ENCODE measurements around the gene NAGLU. TPM values are rescaled to one million over a fixed set of nuclear protein-coding genes. Genes with fewer than 3 reads are reported as not detected.

The NAGLU gene
- total and polyA plus RNA-seq, 8 donors: 11.7 to 55.8 (median 21.1) TPM

DNA sequence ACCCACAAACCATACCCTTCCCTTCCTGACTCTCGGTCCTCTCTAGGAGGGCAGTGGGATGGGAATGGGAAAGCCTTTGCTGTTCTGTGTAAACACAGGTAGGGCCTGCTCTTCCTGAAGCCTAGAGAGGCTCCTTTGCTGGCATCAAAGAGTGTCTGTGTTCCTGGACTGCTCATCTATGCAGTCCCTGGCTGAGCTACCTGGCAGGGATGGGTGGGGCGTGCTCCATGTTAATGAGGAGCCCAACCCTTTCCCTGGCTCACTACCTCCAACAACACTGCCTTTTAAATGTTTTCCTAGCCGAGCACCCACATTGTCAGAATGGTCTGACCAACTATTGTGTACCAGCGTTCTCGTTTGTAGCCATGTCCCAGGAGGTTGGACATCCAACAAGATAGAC, 26.6 kb upstream of the NAGLU start:
- no peak for TF ChIP-seq POLR2AphosphoS5 (IDR thresholded peaks at IDR 0.05)
- no peak for TF ChIP-seq EP300 (IDR thresholded peaks at IDR 0.05)
- TF ChIP-seq, protein P1, sequence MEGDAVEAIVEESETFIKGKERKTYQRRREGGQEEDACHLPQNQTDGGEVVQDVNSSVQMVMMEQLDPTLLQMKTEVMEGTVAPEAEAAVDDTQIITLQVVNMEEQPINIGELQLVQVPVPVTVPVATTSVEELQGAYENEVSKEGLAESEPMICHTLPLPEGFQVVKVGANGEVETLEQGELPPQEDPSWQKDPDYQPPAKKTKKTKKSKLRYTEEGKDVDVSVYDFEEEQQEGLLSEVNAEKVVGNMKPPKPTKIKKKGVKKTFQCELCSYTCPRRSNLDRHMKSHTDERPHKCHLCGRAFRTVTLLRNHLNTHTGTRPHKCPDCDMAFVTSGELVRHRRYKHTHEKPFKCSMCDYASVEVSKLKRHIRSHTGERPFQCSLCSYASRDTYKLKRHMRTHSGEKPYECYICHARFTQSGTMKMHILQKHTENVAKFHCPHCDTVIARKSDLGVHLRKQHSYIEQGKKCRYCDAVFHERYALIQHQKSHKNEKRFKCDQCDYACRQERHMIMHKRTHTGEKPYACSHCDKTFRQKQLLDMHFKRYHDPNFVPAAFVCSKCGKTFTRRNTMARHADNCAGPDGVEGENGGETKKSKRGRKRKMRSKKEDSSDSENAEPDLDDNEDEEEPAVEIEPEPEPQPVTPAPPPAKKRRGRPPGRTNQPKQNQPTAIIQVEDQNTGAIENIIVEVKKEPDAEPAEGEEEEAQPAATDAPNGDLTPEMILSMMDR (IDR thresholded peaks at IDR 0.05): no peak
- TF ChIP-seq POLR2A (IDR thresholded peaks at IDR 0.05): no peak
- no peaks in the 10 kb centered on the region for H3K9me3 ChIP-seq
- no peak for DNase-seq
- peaks cover 18 to 49% (median 34%) of the 10 kb centered on the region in 4 donors for H3K4me1 ChIP-seq
- intact Hi-C loops (cut with DNase I; ENCODE audit: low total_unique reads): no loop called here
- no peak overlapping the region for H3K27ac ChIP-seq
- H3K27me3 ChIP-seq: no peaks in the 10 kb centered on the region
- peaks cover 38 to 76% (median 70%) of the 10 kb centered on the region in 4 donors for H3K36me3 ChIP-seq
- H3K4me3 ChIP-seq: no peak overlapping the region
- WGBS, 5 donors: 48 to 78% (median 66%) methylated on average over 5 of the region's 5 CpGs

DNA sequence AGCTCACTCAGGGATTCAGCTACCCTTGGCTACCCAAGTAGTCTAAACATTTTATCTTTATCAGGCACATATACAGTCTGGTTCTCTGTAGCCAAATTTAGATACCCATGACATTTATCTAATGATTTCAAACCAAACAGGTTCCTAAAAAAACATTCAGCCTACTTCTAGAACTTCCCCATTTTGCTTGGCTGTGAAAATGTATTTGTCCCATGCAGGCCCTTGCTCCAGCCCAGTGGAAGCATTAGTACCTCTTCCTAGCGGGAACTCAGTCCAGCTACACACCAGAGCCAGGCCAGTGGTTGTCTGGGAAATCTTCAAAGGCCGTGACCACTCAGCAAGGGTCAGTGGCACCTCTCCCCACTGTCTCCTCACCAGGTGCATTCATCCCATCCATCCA, 26.2 kb upstream of the NAGLU start:
- intact Hi-C loops (cut with DNase I; ENCODE audit: low total_unique reads): loop anchor here (10.0 kb wide), 1 partner anchor 185 kb away; no protein-coding TSS in a partner anchor
- TF ChIP-seq, protein P1 (IDR thresholded peaks at IDR 0.05): no peak
- no peak for TF ChIP-seq EP300 (IDR thresholded peaks at IDR 0.05)
- no peak for TF ChIP-seq POLR2AphosphoS5 (IDR thresholded peaks at IDR 0.05)
- TF ChIP-seq POLR2A (IDR thresholded peaks at IDR 0.05): no peak
- H3K4me3 ChIP-seq: no peak overlapping the region
- no peak for DNase-seq
- no peaks in the 10 kb centered on the region for H3K9me3 ChIP-seq
- peaks cover 18 to 53% (median 36%) of the 10 kb centered on the region in 4 donors for H3K4me1 ChIP-seq
- H3K27ac ChIP-seq: no peak overlapping the region
- 74 to 93% (median 88%) methylated on average over 2 of the region's 2 CpGs for WGBS, 5 donors
- H3K36me3 ChIP-seq: peaks cover 40 to 76% (median 70%) of the 10 kb centered on the region in 4 donors
- H3K27me3 ChIP-seq: no peaks in the 10 kb centered on the region

DNA sequence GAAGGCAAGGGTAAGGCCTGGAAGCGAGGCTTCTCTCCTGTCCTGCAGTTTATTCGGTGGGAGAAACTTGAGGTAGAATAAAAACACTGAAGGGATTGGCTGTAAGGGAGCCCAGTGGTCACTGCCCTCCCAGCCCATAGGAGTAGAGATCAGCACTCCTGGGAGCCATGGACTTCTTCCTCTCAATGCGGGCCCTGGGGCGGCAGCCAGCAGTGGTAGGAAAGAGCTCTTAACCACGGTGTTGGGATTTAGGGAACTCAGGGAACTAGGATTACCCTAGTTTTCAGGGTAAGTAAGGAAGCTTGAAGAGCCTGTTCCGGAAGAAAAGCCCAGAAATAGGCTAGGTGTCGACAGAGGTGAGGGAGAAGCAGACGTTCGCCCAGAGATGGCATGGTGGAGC, 23.8 kb upstream of the NAGLU start:
- intact Hi-C loops (cut with DNase I; ENCODE audit: low total_unique reads): loop anchor here (10.0 kb wide), 1 partner anchor 187 kb away; no protein-coding TSS in a partner anchor
- peak overlapping the region; percentile 67 to 93 (median 75) for H3K27ac ChIP-seq
- peaks cover 40 to 67% (median 60%) of the 10 kb centered on the region in 4 donors for H3K36me3 ChIP-seq

DNA sequence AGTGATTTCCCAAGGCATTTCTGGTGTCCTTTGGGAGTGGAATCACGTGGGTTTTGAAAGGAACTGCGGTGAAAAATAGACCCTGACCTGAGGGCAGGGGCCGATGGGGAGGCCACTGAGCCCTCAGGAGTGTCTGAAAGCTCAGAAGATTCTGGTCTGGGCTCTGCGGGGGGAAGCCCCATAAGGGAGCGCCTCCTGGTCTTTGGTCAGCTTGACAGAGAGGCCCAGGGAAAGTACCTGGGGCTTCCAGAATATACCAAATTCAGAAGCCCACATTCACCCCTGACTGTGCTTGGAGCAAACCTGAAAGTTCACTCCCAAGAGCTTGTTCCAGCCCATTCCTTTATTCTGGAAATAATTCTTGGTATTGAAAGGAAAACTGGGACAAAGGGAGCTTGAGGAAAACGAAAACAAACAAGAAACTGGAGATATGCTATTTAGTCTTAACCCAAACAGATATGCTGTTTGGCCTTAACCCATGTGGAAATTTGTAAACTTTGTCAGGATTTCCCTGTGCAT, 23.2 kb upstream of the NAGLU start:
- intact Hi-C loops (cut with DNase I; ENCODE audit: low total_unique reads): loop anchor here (10.0 kb wide), 1 partner anchor 188 kb away; no protein-coding TSS in a partner anchor
- TF ChIP-seq POLR2A (IDR thresholded peaks at IDR 0.05): no peak
- peak in 2 of 3 donors; percentile 8 to 23 for TF ChIP-seq POLR2AphosphoS5 (IDR thresholded peaks at IDR 0.05)
- TF ChIP-seq, protein P1 (IDR thresholded peaks at IDR 0.05): no peak
- no peak for TF ChIP-seq EP300 (IDR thresholded peaks at IDR 0.05)
- Histone ChIP-seq H3K27ac (peak overlapping the region; percentile 67 to 93 (median 75)), H3K9me3 (no peaks in the 10 kb centered on the region), H3K4me1 (peaks cover 30 to 60% (median 52%) of the 10 kb centered on the region in 4 donors), H3K27me3 (no peaks in the 10 kb centered on the region), H3K36me3 (peaks cover 36 to 62% (median 55%) of the 10 kb centered on the region in 4 donors), H3K4me3 (no peak overlapping the region)
- DNase-seq: peak in 1 of 2 donors; percentile 46
- WGBS, 5 donors: 19 to 35% (median 29%) methylated on average over 6 of the region's 6 CpGs

More for the DNA sequence above, 23.8 kb upstream of the NAGLU start:
- Histone ChIP-seq H3K4me1 (peaks cover 24 to 57% (median 46%) of the 10 kb centered on the region in 4 donors), H3K4me3 (no peak overlapping the region), H3K9me3 (no peaks in the 10 kb centered on the region), H3K27me3 (no peaks in the 10 kb centered on the region)
- 63 to 81% (median 66%) methylated on average over 9 of the region's 9 CpGs for WGBS, 5 donors
- no peak for DNase-seq
- TF ChIP-seq POLR2A (IDR thresholded peaks at IDR 0.05) (no peak), POLR2AphosphoS5 (IDR thresholded peaks at IDR 0.05) (no peak), EP300 (IDR thresholded peaks at IDR 0.05) (no peak)
- TF ChIP-seq, protein P1 (IDR thresholded peaks at IDR 0.05): no peak
